Measurements from ENCODE around the gene EPDR1. TPM values are rescaled to one million over a fixed set of nuclear protein-coding genes. Genes with fewer than 3 reads are reported as not detected.

Gene EPDR1
- total and polyA plus RNA-seq, 2 of the 4 experiments (the other 2 are of a cell fraction), result under 0.01 to 0.09 TPM

DNA sequence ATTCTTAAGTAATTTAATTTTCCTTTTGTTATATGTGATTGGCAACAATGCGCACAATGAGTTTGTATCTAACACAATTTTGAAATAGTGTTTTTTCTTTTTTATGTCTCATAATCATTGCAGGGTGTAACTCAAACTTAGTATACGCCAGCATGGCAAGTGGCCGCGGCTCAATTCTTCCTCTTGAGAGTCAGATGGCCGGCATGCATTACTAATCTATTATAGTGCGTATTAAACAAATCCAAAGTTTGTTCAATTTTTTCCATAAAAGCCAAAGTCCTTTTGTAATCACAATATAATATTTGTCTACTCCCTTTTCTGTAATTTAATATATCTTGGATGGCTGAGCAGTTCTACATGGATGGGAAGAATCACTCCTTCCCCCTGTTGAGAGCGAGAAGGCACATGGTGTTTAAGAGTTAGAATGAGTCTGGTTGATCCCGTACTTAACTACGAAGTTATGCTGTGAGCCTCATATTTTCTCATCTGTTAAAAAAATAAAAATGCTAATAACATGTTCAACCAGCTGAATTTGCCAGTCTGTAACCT is 12.7 kb downstream of the EPDR1 start:
- Histone ChIP-seq H3K56ac (ENCODE audit: extremely low read depth, insufficient read depth, low read length) (no peak overlapping the region), H2AK9ac (replicated peaks; ENCODE audit: low read depth, low read length, poor library complexity) (no peak overlapping the region), H4K8ac (ENCODE audit: low read depth in 2 of 2, low read length in 2 of 2) (no peak overlapping the region), H3K4me3 (ENCODE audit: insufficient read depth, low read depth, low read length) (no peak overlapping the region), H2BK120ac (ENCODE audit: low read depth, low read length) (no peak overlapping the region), H4K91ac (ENCODE audit: insufficient read depth, low read depth, low read length) (no peak overlapping the region), H3K4me1 (ENCODE audit: control insufficient read depth, insufficient read depth, low read length) (no peaks in the 10 kb centered on the region), H3K27me3 (ENCODE audit: control insufficient read depth, insufficient read depth, low read length) (no peaks in the 10 kb centered on the region), H3K14ac (replicated peaks; ENCODE audit: low read depth, low read length) (no peak overlapping the region), H2AFZ (replicated peaks; ENCODE audit: low read length, poor library complexity) (no peak overlapping the region), H3K4me2 (ENCODE audit: low read depth, low read length) (no peak overlapping the region), H2AK5ac (ENCODE audit: low read depth, low read length) (no peak overlapping the region), H4K5ac (ENCODE audit: low read depth, low read length) (no peak overlapping the region), H2BK15ac (ENCODE audit: low read depth, low read length) (no peak overlapping the region), H2BK5ac (ENCODE audit: low read depth, low read length, poor library complexity, severe bottlenecking) (no peak overlapping the region), H3K23ac (ENCODE audit: low read depth, low read length) (no peak overlapping the region), H3K4ac (ENCODE audit: low read depth, low read length) (no peak overlapping the region), H3K9me3 (ENCODE audit: control insufficient read depth, insufficient read depth, low read length) (peaks cover 4% of the 10 kb centered on the region; the same call in 1 of the 2 replicates), H2BK20ac (ENCODE audit: low read depth, low read length) (no peak overlapping the region), H3K36me3 (ENCODE audit: control insufficient read depth, insufficient read depth, low read length) (no peaks in the 10 kb centered on the region), H3K79me1 (ENCODE audit: low read depth in 1 of 2, low read length in 2 of 2) (no peaks in the 10 kb centered on the region), H3K27ac (ENCODE audit: insufficient read depth, low read length) (no peak overlapping the region), H3K18ac (ENCODE audit: low read depth, low read length) (no peak overlapping the region), H3K9me1 (ENCODE audit: insufficient read depth, low read length) (no peaks in the 10 kb centered on the region), H3K9ac (ENCODE audit: low read depth, low read length) (no peak overlapping the region), H4K20me1 (ENCODE audit: insufficient read depth, low read length) (no peaks in the 10 kb centered on the region)
- ChIA-PET CTCF (no interaction called here), POLR2A (ENCODE audit: unreplicated experiment) (no interaction called here)
- dilution Hi-C loops (cut with HindIII; ENCODE audit: low sequenced_read_pairs, unreplicated experiment), result no loop called here
- DNase-seq, result no peak
- ATAC-seq (ENCODE audit: low read depth), result no peak
- BruUV-seq (replicated peaks), result no TSS peak
- in situ Hi-C loops (cut with MboI; ENCODE audit: low sequenced_read_pairs), result no loop called here
- TF ChIP-seq NFE2L2 (IDR thresholded peaks at IDR 0.05; ENCODE audit: low read depth, low read length) (no peak), CEBPB (IDR thresholded peaks at IDR 0.05; ENCODE audit: low read depth, low read length) (no peak), CHD1 (IDR thresholded peaks at IDR 0.05; ENCODE audit: low read depth, low read length) (no peak), MXI1 (IDR thresholded peaks at IDR 0.05; ENCODE audit: borderline replicate concordance, low read depth, low read length) (no peak), RFX5 (IDR thresholded peaks at IDR 0.05; ENCODE audit: low read depth, low read length) (no peak), MAZ (IDR thresholded peaks at IDR 0.05; ENCODE audit: borderline replicate concordance, low read depth, low read length) (no peak), POLR2A (IDR thresholded peaks at IDR 0.05; ENCODE audit: low read depth, low read length) (no peak), FOS (IDR thresholded peaks at IDR 0.05; ENCODE audit: low read depth, low read length) (no peak)
- TF ChIP-seq, protein P1, sequence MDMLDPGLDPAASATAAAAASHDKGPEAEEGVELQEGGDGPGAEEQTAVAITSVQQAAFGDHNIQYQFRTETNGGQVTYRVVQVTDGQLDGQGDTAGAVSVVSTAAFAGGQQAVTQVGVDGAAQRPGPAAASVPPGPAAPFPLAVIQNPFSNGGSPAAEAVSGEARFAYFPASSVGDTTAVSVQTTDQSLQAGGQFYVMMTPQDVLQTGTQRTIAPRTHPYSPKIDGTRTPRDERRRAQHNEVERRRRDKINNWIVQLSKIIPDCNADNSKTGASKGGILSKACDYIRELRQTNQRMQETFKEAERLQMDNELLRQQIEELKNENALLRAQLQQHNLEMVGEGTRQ (IDR thresholded peaks at IDR 0.05; ENCODE audit: low read depth, low read length), result no peak
- 87% methylated on average over 3 of the region's 9 CpGs; no CpG with 5 or more reads in 1 of the 2 experiments for WGBS, 2 experiments (ENCODE audit: extremely low coverage in 2 of 2, insufficient read length in 1 of 2)
- intact Hi-C loops (cut with micrococcal nuclease), result no loop called here
